GM12878 (cell line): Measurements from ENCODE around the gene WASF1.

ENCODE experiments used
- CREB1 ChIP-seq: IDR thresholded peaks from 2 replicates; pipeline ENCODE4 v1.6.1; 2012; ENCODE audit warnings: low read depth, mild to moderate bottlenecking, inconsistent platforms
- POLR2A ChIP-seq: IDR thresholded peaks from 2 replicates; pipeline ENCODE4 v1.6.1; 2011; ENCODE audit warnings: low read depth, mild to moderate bottlenecking, low read length
- RCOR1 ChIP-seq: conservative IDR thresholded peaks from 2 replicates; pipeline ENCODE4 v1.6.1; 2012; ENCODE audit warnings: low read depth, low read length, improper control_type of control experiment
- RELA ChIP-seq: fragments of 450-650 bp; IDR thresholded peaks from 2 replicates; pipeline ENCODE4 v1.8.0; 2014; ENCODE audit warnings: borderline replicate concordance; ENCODE audit not compliant: partially characterized antibody
- SPI1 ChIP-seq: IDR thresholded peaks from 2 replicates; pipeline ENCODE4 v1.6.1; 2011; ENCODE audit warnings: low read depth, mild to moderate bottlenecking, low read length, moderate library complexity, borderline replicate concordance; ENCODE audit not compliant: insufficient read depth
- TCF12 ChIP-seq: IDR thresholded peaks from 2 replicates; pipeline ENCODE4 v1.6.1; 2011; ENCODE audit warnings: low read depth, mild to moderate bottlenecking, low read length
- YY1 ChIP-seq: IDR thresholded peaks from 2 replicates; pipeline ENCODE4 v1.6.1; 2011; ENCODE audit warnings: low read depth, mild to moderate bottlenecking, low read length
- ZNF274 ChIP-seq: IDR thresholded peaks from one replicate; pipeline ENCODE4 v1.8.0; 2011; ENCODE audit not compliant: insufficient read length, insufficient read depth
- TF ChIP-seq, protein P1 (sequence below), 3 experiments: IDR thresholded peaks in 2 of 3; conservative IDR thresholded peaks in 1 of 3; 2 replicates each; pipeline ENCODE4 v1.5.1; 2011; ENCODE audit warnings: low read depth in 3 of 3, low read length in 3 of 3, mild to moderate bottlenecking in 3 of 3, control low read depth in 2 of 3, moderate library complexity in 2 of 3, inconsistent platforms in 1 of 3, mixed read lengths in 1 of 3; ENCODE audit not compliant: control insufficient read depth in 2 of 3, insufficient read depth in 1 of 3; ENCODE audit errors: extremely low read depth in 1 of 3
- TF ChIP-seq, protein P2 (sequence below): fragments of 150-350 bp; IDR thresholded peaks from 2 replicates; pipeline ENCODE4 v1.6.1; 2016; ENCODE audit warnings: low read depth, low read length

DNA sequence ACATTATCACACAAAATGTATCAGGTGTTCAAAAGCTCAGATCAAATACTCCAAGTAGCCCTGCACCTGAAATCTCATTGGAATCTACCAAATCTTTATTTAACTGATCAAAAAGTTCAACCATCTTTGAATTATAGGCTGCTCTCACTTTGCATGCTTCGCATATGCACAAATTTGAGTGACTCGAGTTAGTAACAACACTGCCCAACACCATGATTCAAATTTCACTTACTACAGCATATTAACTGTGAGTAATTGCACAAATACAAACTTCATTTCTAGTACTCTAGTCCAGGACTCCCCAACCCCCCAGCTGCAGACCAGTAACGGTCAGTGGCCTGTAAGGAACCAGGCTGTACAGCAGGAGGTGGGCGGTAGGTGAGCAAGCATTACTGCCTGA, 51.1 kb downstream of the WASF1 start:
- TF ChIP-seq TCF12: no peak
- TF ChIP-seq CREB1: no peak
- TF ChIP-seq, protein P1, sequence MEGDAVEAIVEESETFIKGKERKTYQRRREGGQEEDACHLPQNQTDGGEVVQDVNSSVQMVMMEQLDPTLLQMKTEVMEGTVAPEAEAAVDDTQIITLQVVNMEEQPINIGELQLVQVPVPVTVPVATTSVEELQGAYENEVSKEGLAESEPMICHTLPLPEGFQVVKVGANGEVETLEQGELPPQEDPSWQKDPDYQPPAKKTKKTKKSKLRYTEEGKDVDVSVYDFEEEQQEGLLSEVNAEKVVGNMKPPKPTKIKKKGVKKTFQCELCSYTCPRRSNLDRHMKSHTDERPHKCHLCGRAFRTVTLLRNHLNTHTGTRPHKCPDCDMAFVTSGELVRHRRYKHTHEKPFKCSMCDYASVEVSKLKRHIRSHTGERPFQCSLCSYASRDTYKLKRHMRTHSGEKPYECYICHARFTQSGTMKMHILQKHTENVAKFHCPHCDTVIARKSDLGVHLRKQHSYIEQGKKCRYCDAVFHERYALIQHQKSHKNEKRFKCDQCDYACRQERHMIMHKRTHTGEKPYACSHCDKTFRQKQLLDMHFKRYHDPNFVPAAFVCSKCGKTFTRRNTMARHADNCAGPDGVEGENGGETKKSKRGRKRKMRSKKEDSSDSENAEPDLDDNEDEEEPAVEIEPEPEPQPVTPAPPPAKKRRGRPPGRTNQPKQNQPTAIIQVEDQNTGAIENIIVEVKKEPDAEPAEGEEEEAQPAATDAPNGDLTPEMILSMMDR (IDR thresholded peaks at IDR 0.05 in 2 of 3, conservative IDR thresholded peaks at IDR 0.05 in 1 of 3; ENCODE audit: control insufficient read depth in 2 of 3, extremely low read depth in 1 of 3, insufficient read depth in 1 of 3, low read depth in 3 of 3, low read length in 3 of 3): no peak
- no peak for TF ChIP-seq YY1
- TF ChIP-seq SPI1: no peak
- no peak for TF ChIP-seq RELA
- TF ChIP-seq RCOR1: no peak
- TF ChIP-seq POLR2A: no peak
- no peak for TF ChIP-seq ZNF274
- TF ChIP-seq, protein P2, sequence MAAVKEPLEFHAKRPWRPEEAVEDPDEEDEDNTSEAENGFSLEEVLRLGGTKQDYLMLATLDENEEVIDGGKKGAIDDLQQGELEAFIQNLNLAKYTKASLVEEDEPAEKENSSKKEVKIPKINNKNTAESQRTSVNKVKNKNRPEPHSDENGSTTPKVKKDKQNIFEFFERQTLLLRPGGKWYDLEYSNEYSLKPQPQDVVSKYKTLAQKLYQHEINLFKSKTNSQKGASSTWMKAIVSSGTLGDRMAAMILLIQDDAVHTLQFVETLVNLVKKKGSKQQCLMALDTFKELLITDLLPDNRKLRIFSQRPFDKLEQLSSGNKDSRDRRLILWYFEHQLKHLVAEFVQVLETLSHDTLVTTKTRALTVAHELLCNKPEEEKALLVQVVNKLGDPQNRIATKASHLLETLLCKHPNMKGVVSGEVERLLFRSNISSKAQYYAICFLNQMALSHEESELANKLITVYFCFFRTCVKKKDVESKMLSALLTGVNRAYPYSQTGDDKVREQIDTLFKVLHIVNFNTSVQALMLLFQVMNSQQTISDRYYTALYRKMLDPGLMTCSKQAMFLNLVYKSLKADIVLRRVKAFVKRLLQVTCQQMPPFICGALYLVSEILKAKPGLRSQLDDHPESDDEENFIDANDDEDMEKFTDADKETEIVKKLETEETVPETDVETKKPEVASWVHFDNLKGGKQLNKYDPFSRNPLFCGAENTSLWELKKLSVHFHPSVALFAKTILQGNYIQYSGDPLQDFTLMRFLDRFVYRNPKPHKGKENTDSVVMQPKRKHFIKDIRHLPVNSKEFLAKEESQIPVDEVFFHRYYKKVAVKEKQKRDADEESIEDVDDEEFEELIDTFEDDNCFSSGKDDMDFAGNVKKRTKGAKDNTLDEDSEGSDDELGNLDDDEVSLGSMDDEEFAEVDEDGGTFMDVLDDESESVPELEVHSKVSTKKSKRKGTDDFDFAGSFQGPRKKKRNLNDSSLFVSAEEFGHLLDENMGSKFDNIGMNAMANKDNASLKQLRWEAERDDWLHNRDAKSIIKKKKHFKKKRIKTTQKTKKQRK: no peak
